Right lobe of liver (tissue), 6 donors: ENCODE measurements around the gene IL33. TPM values are rescaled to one million over a fixed set of nuclear protein-coding genes. Genes with fewer than 3 reads are reported as not detected.

Source experiments
- ATAC-seq, 4 donors: fragments of 200-7000 bp; cut with Tn5 transposase; one replicate each; pipeline ENCODE4 v1.9.1; 2020; ENCODE audit warnings: mild to moderate bottlenecking in 4 of 4, moderate library complexity in 4 of 4
- DNase-seq, 3 donors: peaks; one replicate each; pipeline ENCODE4 v3.0.0-alpha.2; 2020
- H3K27ac ChIP-seq, 3 donors: fragments of 200-600 bp; one replicate each; pipeline ENCODE4 v1.8.0; 2022
- H3K27me3 ChIP-seq, 2 donors: fragments of 200-600 bp; one replicate each; pipeline ENCODE4 v1.8.0; 2022
- H3K36me3 ChIP-seq, 4 donors: fragments of 200-600 bp; sonication (generic) in 1 of 4; one replicate each; pipeline versions ENCODE4 v1.5.1 to v1.8.0; 2017 to 2022; ENCODE audit warnings: control low read depth in 1 of 4
- H3K4me1 ChIP-seq, 4 donors: fragments of 200-600 bp; sonication (generic) in 1 of 4; one replicate each; pipeline versions ENCODE4 v1.5.1 to v1.8.0; 2017 to 2022; ENCODE audit warnings: control low read depth in 1 of 4
- H3K4me3 ChIP-seq, 3 donors: fragments of 200-600 bp; one replicate each; pipeline ENCODE4 v1.8.0; 2022
- H3K9me3 ChIP-seq, 4 donors: fragments of 200-600 bp; sonication (generic) in 1 of 4; one replicate each; pipeline versions ENCODE4 v1.5.1 to v1.8.0; 2017 to 2022; ENCODE audit warnings: control low read depth in 1 of 4
- CTCF ChIP-seq, 4 donors: fragments of 200-600 bp in 3 of 4; fragments of 450-650 bp in 1 of 4; IDR thresholded peaks; one replicate each; pipeline versions ENCODE4 v1.5.1 to v1.8.0; 2016 to 2022; ENCODE audit warnings: antibody characterized with exemption in 4 of 4, mild to moderate bottlenecking in 2 of 4
- POLR2A ChIP-seq: fragments of 450-650 bp; IDR thresholded peaks from one replicate; pipeline ENCODE4 v1.6.1; 2017; ENCODE audit warnings: antibody characterized with exemption, mild to moderate bottlenecking
- WGBS: methylation state at CpG from one replicate; pipeline ENCODE4 v1.1.6; 2018; ENCODE audit warnings: low coverage, low lambda C conversion rate; ENCODE audit not compliant: insufficient coverage; ENCODE audit errors: missing lambda C conversion rate; 5-methylcytosine and 5-hydroxymethylcytosine counted together
- intact Hi-C, 2 donors: fragments of 100-400 bp; cut with DNase I; formaldehyde crosslinking; loops; one replicate each; pipeline versions ENCODE4 v1.11.2 to v1.14.1; 2022
- total RNA-seq, 6 experiments: library from RNA; depleted of rRNA in 2 of 6; stranded (reverse); fragments of >200 nt in 2 of 6; fragmentation: NEBNext Ultra II Directional in 3 of 6; extraction: Animal tissue kit (Norgen Biotek cat#: 25700) in 3 of 6; gene quantifications; one replicate each; pipeline versions ENCODE4 v1.1.0 to v1.2.4, GENCODE V29; 2016 to 2023
- donor health status: DM: no; HTN: yes; CAD: no.
- donor health status: DM: no; HTN: no; CAD: no.
- donor health status: DM: no; HTN: no; CAD: no.
- donor health status: DM: no; HTN: yes; CAD: no.
- donor health status: DM: no; HTN: yes; CAD: no.

IL33 gene
- total RNA-seq, 6 experiments from 2014 or later, result 8.4 to 34.1 (median 10.6) TPM

GRCh38 chr9:6301858-6302257 is 86.3 kb downstream of the IL33 start:
- WGBS, result 6% methylated on average over 2 of the region's 2 CpGs
- intact Hi-C loops, result no loop called here
- ATAC-seq (no peak), DNase-seq (no peak)
- no peaks in the 10 kb centered on the region for H3K4me1 ChIP-seq
- no peaks in the 10 kb centered on the region for H3K9me3 ChIP-seq
- no peaks in the 10 kb centered on the region for H3K27me3 ChIP-seq
- H3K36me3 ChIP-seq, result no peaks in the 10 kb centered on the region
- no peak overlapping the region for H3K4me3 ChIP-seq
- TF ChIP-seq CTCF (IDR thresholded peaks at IDR 0.05) (no peak), POLR2A (no peak)
- no peak overlapping the region for H3K27ac ChIP-seq

GRCh38 chr9:6302417-6302816 is 86.8 kb downstream of the IL33 start:
- ATAC-seq, result no peak
- no peaks in the 10 kb centered on the region for H3K27me3 ChIP-seq
- H3K27ac ChIP-seq, result no peak overlapping the region
- no peaks in the 10 kb centered on the region for H3K4me1 ChIP-seq
- H3K4me3 ChIP-seq, result no peak overlapping the region
- intact Hi-C loops, result no loop called here
- no peak for TF ChIP-seq POLR2A
- TF ChIP-seq CTCF (IDR thresholded peaks at IDR 0.05), result no peak
- H3K36me3 ChIP-seq, result no peaks in the 10 kb centered on the region
- no peak for DNase-seq
- no peaks in the 10 kb centered on the region for H3K9me3 ChIP-seq

GRCh38 chr9:6304232-6304631 is 88.6 kb downstream of the IL33 start:
- no peak for ATAC-seq
- Histone ChIP-seq H3K4me3 (no peak overlapping the region), H3K36me3 (no peaks in the 10 kb centered on the region), H3K9me3 (no peaks in the 10 kb centered on the region), H3K27ac (no peak overlapping the region), H3K27me3 (no peaks in the 10 kb centered on the region), H3K4me1 (no peaks in the 10 kb centered on the region)
- intact Hi-C loops, result no loop called here
- TF ChIP-seq CTCF (IDR thresholded peaks at IDR 0.05) (no peak), POLR2A (no peak)
- no peak for DNase-seq

GRCh38 chr9:6305954-6306563 is 90.5 kb downstream of the IL33 start:
- peak; percentile 83 to 90 (median 86) for ATAC-seq
- Histone ChIP-seq H3K9me3 (no peaks in the 10 kb centered on the region), H3K27ac (no peak overlapping the region), H3K4me1 (no peaks in the 10 kb centered on the region), H3K36me3 (no peaks in the 10 kb centered on the region), H3K27me3 (no peaks in the 10 kb centered on the region), H3K4me3 (no peak overlapping the region)
- TF ChIP-seq CTCF (IDR thresholded peaks at IDR 0.05) (peak; percentile 58 to 83 (median 66)), POLR2A (no peak)
- no peak for DNase-seq
- whole genome bisulfite sequencing, result 74% methylated on average over 2 of the region's 2 CpGs
- intact Hi-C loops, result no loop called here

Other genes starting within 250 kb of the IL33 start
- 10 to 100 TPM in 2 of 6 experiments, 1 to 10 TPM in 4; 6.2 to 11.7 (median 8.4) TPM for gene RANBP6, start 200.2 kb upstream of the IL33 start, total RNA-seq
- gene TPD52L3, start 112.6 kb downstream of the IL33 start, total RNA-seq, result not detected
- gene UHRF2, start 197.4 kb downstream of the IL33 start, total RNA-seq, result 10 to 100 TPM; 12.6 to 18.8 (median 17.1) TPM